NCI-H1930 (cell line): Measurements from ENCODE around the gene MYDGF.
"Not testable (repeated sequence)": the region's sequence is repeated elsewhere in the genome, so short reads cannot be mapped to it uniquely, and the experiment has no call there.

ENCODE experiments used
- DNase-seq, 2 experiments: peaks; one replicate each; lab custom pipeline; 2025; lab: John Stamatoyannopoulos, UW

The MYDGF gene

DNA sequence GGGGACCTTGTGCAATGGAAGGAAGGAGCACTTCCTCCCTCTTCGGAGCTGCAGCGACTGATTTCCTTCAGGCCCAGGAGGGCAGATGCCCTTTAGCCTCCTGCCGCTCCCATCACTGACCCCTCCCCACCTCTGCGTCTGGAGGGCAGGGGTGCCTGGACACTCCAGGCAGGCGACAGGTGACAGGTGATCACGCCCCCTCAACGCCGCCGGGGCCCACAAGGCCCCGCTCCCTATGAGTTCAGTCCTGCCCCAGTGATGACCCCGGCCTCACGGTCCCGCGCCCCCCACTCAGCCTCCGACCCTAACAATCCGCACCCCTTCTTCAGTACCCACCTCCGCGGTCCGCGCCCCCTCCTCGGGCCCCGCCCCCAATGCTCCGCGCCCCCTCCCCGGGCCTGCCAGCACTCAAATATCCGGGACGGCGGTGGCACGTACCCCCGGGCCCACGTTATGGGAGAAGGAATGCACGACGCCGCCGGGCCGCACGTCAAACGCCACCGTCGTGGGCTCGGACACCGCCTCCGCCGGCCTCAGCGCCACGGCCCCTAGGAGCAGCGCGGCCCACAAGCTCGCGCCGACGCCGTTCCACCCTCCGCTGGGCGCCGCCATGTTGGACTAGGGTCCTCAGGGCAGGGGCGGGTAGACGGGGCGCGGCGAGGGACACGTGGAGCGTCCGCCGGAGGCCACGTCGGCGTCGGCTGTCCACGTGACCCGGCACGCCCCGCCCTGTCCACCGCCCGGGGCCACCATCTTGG lies at the start of gene MYDGF:
Gene MYDGF, minus strand, starts transcription at position 620 of the 758 bp plus-strand sequence. Its CDS starts 8 bp downstream, at position 612.
- peak; percentile 80 to 82 for DNase-seq

- no peak for DNase-seq
Observed at GRCh38 chr19:4719499-4719866, 49.3 kb upstream of the MYDGF start.

- DNase-seq, result no peak
Observed at GRCh38 chr19:4717966-4718701, 48.0 kb upstream of the MYDGF start.

DNA sequence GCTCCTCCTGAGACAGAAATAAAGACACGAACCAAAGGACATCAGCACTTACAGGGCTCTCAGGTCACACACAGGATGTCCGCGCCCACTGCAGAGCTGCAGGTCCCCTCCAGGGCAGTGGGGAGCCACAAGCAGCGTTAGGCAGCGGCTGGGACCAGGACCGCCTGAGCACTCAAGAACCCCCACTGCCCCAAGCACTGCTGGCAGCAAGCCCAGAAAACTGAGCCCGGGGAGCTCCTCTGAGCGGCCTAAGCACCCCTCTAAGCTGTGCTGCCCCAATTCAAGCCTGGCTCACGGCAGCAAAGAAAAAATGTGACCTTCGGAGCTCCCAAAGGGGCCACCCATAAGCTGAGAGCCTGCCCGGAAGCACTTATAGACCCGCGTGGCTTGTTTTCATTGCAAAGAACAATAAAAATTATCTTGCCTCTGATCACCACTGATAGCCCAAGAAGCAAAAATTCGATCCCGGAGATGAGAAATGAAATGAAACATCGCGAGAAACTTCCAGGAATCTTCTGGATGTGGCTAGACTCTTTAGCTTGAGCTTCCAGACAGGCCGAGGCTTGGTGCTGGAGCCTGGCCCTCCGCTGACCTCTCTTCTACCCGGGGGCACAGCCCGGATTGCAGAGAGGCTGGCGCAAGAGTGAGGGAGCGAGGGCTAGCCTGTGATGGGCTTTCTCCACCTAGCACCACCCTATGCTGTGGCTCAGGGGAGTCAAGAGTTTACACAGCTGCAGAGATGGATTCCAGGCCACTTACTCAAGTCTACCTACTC lies 47.2 kb upstream of the MYDGF start:
- no peak for DNase-seq

DNA sequence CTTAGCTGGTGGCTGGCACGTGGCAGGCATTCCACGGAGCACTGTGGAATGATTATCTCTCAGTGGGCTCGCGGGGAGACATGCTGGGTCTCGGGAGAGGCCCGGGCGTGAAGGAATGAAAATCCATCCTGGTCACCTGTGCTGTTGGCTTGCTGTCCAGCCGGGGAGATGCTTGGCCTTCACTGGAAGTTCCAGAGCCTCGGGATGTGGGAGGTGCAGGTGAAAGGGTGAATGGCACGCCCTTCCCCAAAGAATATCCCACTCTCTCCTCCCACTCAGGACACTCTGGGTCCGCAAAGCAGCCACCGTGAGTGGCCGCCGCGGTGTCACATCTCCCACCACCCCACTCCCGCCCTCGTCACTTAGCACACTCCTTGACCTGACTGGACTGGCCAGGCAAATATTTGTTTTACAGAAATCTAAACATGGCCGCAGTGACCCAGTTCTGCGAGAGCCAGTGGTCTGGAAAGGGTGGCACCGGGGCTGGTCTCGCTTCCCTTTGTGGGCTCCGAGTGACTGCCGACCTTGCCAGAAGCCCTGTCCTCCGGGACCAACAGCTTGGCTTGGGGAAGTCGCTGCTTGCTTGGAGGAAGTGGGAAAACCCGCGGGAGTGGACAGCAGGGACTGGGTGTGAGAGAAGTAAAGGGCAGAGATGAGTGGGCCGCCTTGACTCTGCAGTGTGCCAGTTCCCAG lies 45.5 kb upstream of the MYDGF start:
- DNase-seq, result no peak

GRCh38 chr19:4715178-4715528 lies 45.0 kb upstream of the MYDGF start:
- not testable (repeated sequence) for DNase-seq

DNA sequence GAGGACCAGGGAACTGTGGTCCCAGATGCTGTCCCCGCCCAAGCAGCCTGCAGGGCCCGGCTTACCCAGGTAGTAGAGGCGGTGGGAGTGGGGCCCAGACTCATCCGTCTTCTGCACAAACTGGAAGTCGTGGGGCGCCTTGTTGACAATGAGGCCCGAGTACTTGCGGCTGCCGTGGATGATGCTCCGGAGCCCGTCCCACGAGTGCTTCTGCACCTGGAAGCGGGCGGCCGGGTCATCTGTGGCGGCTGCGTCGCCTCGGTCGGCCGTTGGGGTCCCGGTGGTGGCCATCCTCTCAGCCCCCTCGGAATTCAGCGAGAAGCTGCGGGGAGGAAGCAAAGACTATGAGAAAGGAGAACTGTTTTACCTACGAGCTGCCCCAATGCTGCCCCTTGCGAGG lies 43.9 kb upstream of the MYDGF start:
- no peak for DNase-seq

GRCh38 chr19:4713384-4713951 lies 43.3 kb upstream of the MYDGF start:
- no peak for DNase-seq

- no peak for DNase-seq
Observed at GRCh38 chr19:4712771-4713170, 42.6 kb upstream of the MYDGF start.

DNA sequence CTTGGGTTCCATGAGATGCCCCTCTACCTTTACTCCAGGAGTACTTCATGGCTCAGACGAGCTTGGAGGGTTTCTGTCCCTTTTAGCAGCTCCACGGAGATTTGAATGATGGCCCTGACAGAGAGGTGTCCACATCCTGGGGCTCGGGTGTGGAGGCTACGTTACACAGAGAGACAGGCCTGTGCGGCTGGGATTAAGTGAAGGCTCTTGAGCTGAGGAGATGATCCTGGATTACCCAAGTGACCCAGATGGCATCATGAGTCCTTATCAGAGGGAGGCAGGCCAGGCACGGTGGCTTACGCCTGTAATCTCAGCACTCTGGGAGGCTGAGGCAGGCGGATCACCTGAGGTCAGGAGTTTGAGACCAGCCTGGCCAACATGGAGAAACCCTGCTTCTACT lies 41.1 kb upstream of the MYDGF start:
- DNase-seq, result no peak

DNA sequence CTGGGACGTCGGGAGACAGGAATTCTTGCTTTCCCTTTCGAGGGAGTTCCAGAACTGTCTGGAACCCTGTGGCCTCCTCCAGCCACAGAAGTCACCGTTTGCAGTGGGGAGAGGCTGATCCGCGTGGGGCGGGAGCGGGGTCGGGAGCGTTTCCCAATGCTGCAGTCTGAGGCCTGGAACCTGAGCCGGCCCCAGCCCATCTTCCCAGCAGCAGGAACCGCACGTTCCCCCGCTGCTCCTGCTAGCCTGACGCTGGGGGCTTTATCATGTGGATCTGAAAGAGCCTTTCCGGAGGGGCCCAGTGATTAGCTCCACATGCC lies 40.1 kb upstream of the MYDGF start:
- no peak for DNase-seq

DNA sequence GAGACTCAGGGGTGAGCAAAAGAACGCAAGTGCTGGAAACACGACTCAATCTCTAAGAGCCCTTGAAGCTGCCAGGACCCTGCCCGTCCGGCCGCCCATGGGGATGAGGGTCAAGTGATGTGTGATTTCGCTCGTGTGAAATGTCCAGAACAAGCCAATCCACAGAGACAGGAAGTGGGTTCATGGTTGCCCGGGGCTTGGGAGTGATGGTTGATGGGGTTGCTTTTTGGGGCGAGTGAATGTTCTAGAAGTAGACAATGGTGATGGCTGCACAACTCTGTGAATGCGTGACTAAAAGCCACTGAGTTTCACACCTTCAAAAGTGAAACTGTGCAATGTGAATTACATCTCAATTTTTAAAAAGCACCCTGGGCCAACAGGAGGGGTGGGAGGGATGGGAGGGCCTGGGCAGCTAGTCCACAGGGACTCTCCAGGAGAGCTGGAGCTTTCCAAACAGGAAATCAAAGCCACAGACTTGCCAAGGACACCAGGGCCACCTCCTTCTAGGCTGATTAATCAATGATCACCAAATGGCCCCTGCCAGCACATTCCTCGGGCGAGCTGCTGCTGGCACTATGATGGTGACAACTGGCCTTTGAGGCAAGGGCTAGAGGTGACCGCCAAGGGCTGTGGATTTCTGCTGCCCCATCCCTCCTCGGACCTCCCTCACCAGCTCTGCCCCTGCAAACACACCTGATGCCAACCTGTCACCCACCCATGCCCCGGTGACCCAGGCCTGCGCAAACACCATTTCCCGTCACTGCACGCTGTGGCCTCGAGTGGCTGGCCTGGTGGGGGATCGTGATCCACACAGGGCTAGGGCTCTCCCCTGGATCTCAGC lies 39.5 kb upstream of the MYDGF start:
- DNase-seq, result no peak

GRCh38 chr19:4707956-4708650 lies 38.0 kb upstream of the MYDGF start:
- DNase-seq, result no peak

- DNase-seq, result no peak
Observed at GRCh38 chr19:4707322-4707721, 37.2 kb upstream of the MYDGF start.

DNA sequence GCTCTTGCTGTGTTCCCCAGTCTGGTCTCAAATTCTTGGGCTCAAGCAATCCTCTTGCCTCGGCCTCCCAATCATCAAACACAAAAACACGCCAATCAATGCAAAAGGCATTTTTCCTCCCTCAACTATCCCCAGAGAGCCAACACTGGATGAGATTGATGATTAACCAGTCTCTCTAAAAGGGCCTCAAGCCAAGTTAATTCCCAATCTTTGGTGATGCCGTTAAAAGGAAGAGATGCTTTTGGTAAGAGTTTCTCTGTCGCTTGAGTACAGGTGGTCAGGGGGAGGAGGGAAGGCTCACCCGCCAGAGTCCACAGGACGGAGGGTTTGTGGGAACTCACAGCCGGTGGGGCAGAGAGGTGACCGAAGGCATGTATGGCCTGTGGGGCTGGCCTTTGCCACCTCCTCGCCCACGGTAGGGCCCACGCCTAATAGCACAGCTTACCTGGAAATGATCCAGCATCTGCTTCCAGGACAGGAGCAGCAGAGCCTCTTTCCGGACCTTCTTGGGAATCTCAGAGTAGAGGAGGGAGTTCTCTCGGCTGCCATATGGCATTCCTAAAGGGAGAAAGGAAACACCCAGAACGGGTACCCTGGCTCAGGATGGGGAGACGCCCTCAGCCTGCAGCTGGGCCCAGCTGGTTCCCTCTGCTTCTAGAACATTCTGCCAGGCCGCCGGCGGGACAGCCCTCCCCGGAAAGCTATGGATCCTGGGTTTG lies 35.4 kb upstream of the MYDGF start:
- DNase-seq, result no peak

GRCh38 chr19:4704317-4704673 lies 34.2 kb upstream of the MYDGF start:
- no peak for DNase-seq

- DNase-seq, result no peak
Observed at GRCh38 chr19:4703671-4704316, 33.7 kb upstream of the MYDGF start.

GRCh38 chr19:4702764-4703163 lies 32.6 kb upstream of the MYDGF start:
- DNase-seq, result no peak

GRCh38 chr19:4701557-4701956 lies 31.4 kb upstream of the MYDGF start:
- DNase-seq, result no peak

DNA sequence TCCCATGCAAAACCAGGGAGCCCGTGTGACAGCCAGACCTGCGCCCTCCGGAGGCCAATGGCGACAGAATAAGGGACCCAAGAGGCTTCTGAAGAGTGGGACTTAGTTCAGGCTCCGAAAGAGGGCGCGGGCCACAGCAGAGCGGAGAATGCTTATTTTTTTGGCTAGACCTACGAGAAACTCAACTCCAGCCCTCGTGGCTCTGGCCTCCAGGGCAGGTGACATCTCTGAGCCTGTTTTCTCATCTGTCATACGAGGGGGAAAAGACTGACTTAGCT lies 30.5 kb upstream of the MYDGF start:
- DNase-seq, result no peak
